K562 (cell line): ENCODE data around the gene C5AR2. TPM values are rescaled to one million over a fixed set of nuclear protein-coding genes. Genes with fewer than 3 reads are reported as not detected.
"Not testable (repeated sequence)": the region's sequence is repeated elsewhere in the genome, so short reads cannot be mapped to it uniquely, and the experiment has no call there.

Source experiments
- ATAC-seq: fragments of 200-7000 bp; cut with Tn5 transposase; 3 replicates; pipeline ENCODE4 v1.9.1; 2020; ENCODE audit warnings: moderate library complexity
- BruUV-seq: library from RNA; stranded (reverse); fragments of 400-500 nt; replicated peaks from 2 replicates; lab custom pipeline; 2021; lab: Mats Ljungman, UMichigan
- CTCF ChIA-PET: fragments of 300-600 bp; formaldehyde crosslinking; extraction: SDS; loops from one replicate; lab custom pipeline; 2021; ENCODE audit warnings: low intra/inter-chr PET ratio; lab: Yijun Ruan, JAX
- POLR2A ChIA-PET: fragments of 300-600, 350-650 bp; sonication (Branson Sonifier 250); formaldehyde crosslinking; extraction: SDS; loops from one replicate; lab custom pipeline; 2021; ENCODE audit warnings: antibody characterized with exemption, inconsistent platforms; lab: Yijun Ruan, JAX
- DNase-seq, 4 experiments: peaks; one replicate each; pipeline versions ENCODE4 v3.0.0 to v3.0.0-alpha.2; 2011 to 2018; ENCODE audit warnings: low spot score in 3 of 4, mixed read lengths in 3 of 4; ENCODE audit errors: extremely low read depth in 1 of 4
- FAIRE-seq: peaks from 2 replicates; lab custom pipeline; 2011; peaks lifted over from hg19 to GRCh38; lab: Jason Lieb, UNC
- H2AFZ ChIP-seq: 2 replicates; pipeline ENCODE4 v1.6.0; 2011; ENCODE audit warnings: low read depth, low read length, control low read depth, inconsistent platforms
- H3K27ac ChIP-seq: fragments of 200-600 bp; 3 replicates; pipeline ENCODE4 v1.8.0; 2011; ENCODE audit warnings: low read depth, mild to moderate bottlenecking, control low read depth, inconsistent platforms, low read length, moderate library complexity, mixed read lengths; ENCODE audit errors: extremely low read depth
- H3K27me3 ChIP-seq, 2 experiments: fragments of 300-600 bp in 1 of 2; 2 replicates in 1 of 2; 3 replicates in 1 of 2; pipeline versions ENCODE4 v1.6.0 to v1.8.0; 2011; ENCODE audit warnings: inconsistent platforms in 2 of 2, low read length in 2 of 2, mild to moderate bottlenecking in 1 of 2, mixed read lengths in 1 of 2, moderate library complexity in 1 of 2; ENCODE audit not compliant: control insufficient read depth in 2 of 2, insufficient read depth in 2 of 2
- H3K36me3 ChIP-seq: fragments of 300-600 bp; 3 replicates; pipeline ENCODE4 v1.8.0; 2011; ENCODE audit warnings: mild to moderate bottlenecking, low read length, inconsistent platforms; ENCODE audit not compliant: control insufficient read depth, insufficient read depth
- H3K4me1 ChIP-seq, 2 experiments: fragments of 200-600 bp in 1 of 2; replicated peaks in 1 of 2; 2 replicates in 1 of 2; 3 replicates in 1 of 2; pipeline versions ENCODE4 v1.5.1 to v1.8.0; 2011; ENCODE audit warnings: inconsistent platforms in 2 of 2, low read length in 2 of 2, mild to moderate bottlenecking in 1 of 2, mixed read lengths in 1 of 2, moderate library complexity in 1 of 2; ENCODE audit not compliant: control insufficient read depth in 2 of 2, insufficient read depth in 2 of 2
- H3K4me2 ChIP-seq: 2 replicates; pipeline ENCODE4 v1.6.1; 2011; ENCODE audit warnings: low read length, control low read depth, inconsistent platforms, mixed read lengths; ENCODE audit not compliant: insufficient read depth
- H3K4me3 ChIP-seq: fragments of 200-600 bp; sonication (generic), shearing (Covaris generic); 2 replicates; pipeline ENCODE4 v1.5.1; 2016; ENCODE audit warnings: control low read depth, inconsistent platforms
- H3K79me2 ChIP-seq: fragments of 200-600 bp; 3 replicates; pipeline ENCODE4 v1.8.0; 2011; ENCODE audit warnings: low read length, inconsistent platforms; ENCODE audit not compliant: control insufficient read depth, insufficient read depth
- H3K9ac ChIP-seq, 2 experiments: 2 replicates each; pipeline versions ENCODE4 v1.6.0 to v1.6.1; 2011; ENCODE audit warnings: low read depth in 2 of 2, low read length in 2 of 2, control low read depth in 1 of 2, inconsistent platforms in 1 of 2, mild to moderate bottlenecking in 1 of 2, mixed read lengths in 1 of 2; ENCODE audit not compliant: insufficient read depth in 1 of 2
- H3K9me1 ChIP-seq: one replicate; pipeline ENCODE4 v1.6.0; 2011; ENCODE audit warnings: inconsistent platforms, mild to moderate bottlenecking, low read length, moderate library complexity; ENCODE audit not compliant: control insufficient read depth, insufficient read depth
- H3K9me3 ChIP-seq: replicated peaks from 2 replicates; pipeline ENCODE4 v1.5.1; 2011; ENCODE audit warnings: low read depth, low read length, inconsistent platforms; ENCODE audit not compliant: control insufficient read depth, insufficient read depth
- H4K20me1 ChIP-seq: replicated peaks from 2 replicates; pipeline ENCODE4 v1.6.1; 2011; ENCODE audit warnings: low read length, inconsistent platforms, mixed read lengths; ENCODE audit not compliant: control insufficient read depth, insufficient read depth
- ATF3 ChIP-seq, 2 experiments: fragments of 450-650 bp in 1 of 2; sonication (generic) in 1 of 2; formaldehyde crosslinking in 1 of 2; IDR thresholded peaks in 1 of 2; conservative IDR thresholded peaks in 1 of 2; 2 replicates each; pipeline versions ENCODE4 v1.6.1 to v1.8.1; 2016 to 2023; ENCODE audit warnings: mild to moderate bottlenecking in 2 of 2, moderate library complexity in 2 of 2, inconsistent platforms in 1 of 2, missing genetic modification reagents in 1 of 2
- CBX1 ChIP-seq: sonication (generic); IDR thresholded peaks from 2 replicates; pipeline ENCODE4 v1.6.1; 2016; ENCODE audit warnings: antibody characterized with exemption, low read depth, mild to moderate bottlenecking
- CEBPG ChIP-seq, 3 experiments: fragments of 200-800 bp in 1 of 3; sonication (Bioruptor generic) in 1 of 3; sonication (generic) in 1 of 3; formaldehyde crosslinking in 1 of 3; IDR thresholded peaks in 2 of 3; conservative IDR thresholded peaks in 1 of 3; 2 replicates each; pipeline versions ENCODE4 v1.6.1 to v1.8.0; 2016 to 2022; ENCODE audit warnings: missing compliant biosample characterization in 2 of 3, missing genetic modification characterization in 2 of 3, mild to moderate bottlenecking in 1 of 3, missing genetic modification reagents in 1 of 3
- HDAC2 ChIP-seq: fragments of 450-650 bp; IDR thresholded peaks from 2 replicates; pipeline ENCODE4 v1.6.1; 2016; ENCODE audit warnings: mild to moderate bottlenecking
- RCOR1 ChIP-seq, 2 experiments: IDR thresholded peaks; 2 replicates each; pipeline ENCODE4 v1.6.1; 2012; ENCODE audit warnings: low read depth in 2 of 2, low read length in 2 of 2, borderline replicate concordance in 1 of 2, improper control_type of control experiment in 1 of 2
- SPI1 ChIP-seq: IDR thresholded peaks from 2 replicates; pipeline ENCODE4 v1.6.1; 2011; ENCODE audit warnings: low read depth, low read length, control low read depth, borderline replicate concordance
- TFAP4 ChIP-seq: sonication (generic); formaldehyde crosslinking; IDR thresholded peaks from 2 replicates; pipeline ENCODE4 v1.8.0; 2022; ENCODE audit warnings: missing genetic modification reagents, mild to moderate bottlenecking, moderate library complexity, borderline replicate concordance
- ZBTB2 ChIP-seq: fragments of 450-650 bp; IDR thresholded peaks from 2 replicates; pipeline ENCODE4 v1.6.1; 2016; ENCODE audit warnings: antibody characterized with exemption
- ZNF740 ChIP-seq, 3 experiments: fragments of 200-800 bp in 1 of 3; sonication (Bioruptor generic) in 1 of 3; sonication (generic) in 1 of 3; formaldehyde crosslinking in 1 of 3; IDR thresholded peaks; 2 replicates each; pipeline versions ENCODE4 v1.6.1 to v1.8.0; 2016 to 2022; ENCODE audit warnings: mild to moderate bottlenecking in 2 of 3, missing compliant biosample characterization in 2 of 3, missing genetic modification characterization in 2 of 3, missing genetic modification reagents in 1 of 3
- WGBS: fragments of 100-300 bp; shearing (Covaris generic); methylation state at CpG from one replicate; pipeline ENCODE4 v1.1.6; 2016; ENCODE audit warnings: low coverage, mixed read lengths; ENCODE audit not compliant: insufficient coverage; ENCODE audit errors: missing lambda C conversion rate; 5-methylcytosine and 5-hydroxymethylcytosine counted together
- in situ Hi-C: fragments of 300-500 bp; cut with MboI; formaldehyde crosslinking; loops from 4 replicates; pipeline ENCODE4 v1.15.0; 2018; ENCODE audit warnings: inconsistent platforms, mixed read lengths
- intact Hi-C: fragments of 100-400 bp; cut with micrococcal nuclease; formaldehyde crosslinking; loops from 2 replicates; pipeline ENCODE4 v1.14.2; 2022
- polyA plus RNA-seq, 8 experiments: library from polyadenylated mRNA; depleted of rRNA in 4 of 8; stranded (reverse) in 5 of 8; unstranded in 3 of 8; fragments of >200 nt; fragmentation: Nextera tagmentation in 2 of 8; fragmentation: Illumina TruSeq in 1 of 8; extraction: Ambion mirVana in 2 of 8; extraction: Trizol in 1 of 8; gene quantifications; 2 replicates each; pipeline versions ENCODE4 v1.2.1 to v1.2.3, GENCODE V29; 2011 to 2014; ENCODE audit warnings: inconsistent platforms in 1 of 8, missing spikeins in 1 of 8
- total RNA-seq, 7 experiments: library from RNA; depleted of rRNA in 6 of 7; stranded (reverse); fragments of >200 nt in 6 of 7; fragmentation: Illumina TruSeq in 2 of 7; extraction: Trizol in 2 of 7; gene quantifications; 2 replicates each; pipeline versions ENCODE4 v1.2.1 to v1.2.3, GENCODE V29; 2011 to 2021; ENCODE audit warnings: low replicate concordance in 1 of 7

The C5AR2 gene
- total and polyA plus RNA-seq, 9 of the 15 experiments (the other 6 are each of a cell fraction or from before 2014, with no cell fraction given): 0.01 to 1.1 (median 0.13) TPM

- H3K9me1 ChIP-seq; H3K9me3 ChIP-seq; H3K27me3 ChIP-seq; H4K20me1 ChIP-seq; H3K79me2 ChIP-seq; intact Hi-C loops; H3K36me3 ChIP-seq; H3K4me3 ChIP-seq; BruUV-seq; CTCF ChIA-PET; FAIRE-seq; in situ Hi-C loops; TF ChIP-seq ZNF740 (CRISPR knock-in tag; IDR thresholded peaks at IDR 0.05); CEBPG (CRISPR knock-in tag; IDR thresholded peaks at IDR 0.05); ATF3 (CRISPR knock-in tag; conservative IDR thresholded peaks at IDR 0.05): not testable (repeated sequence)
- Histone ChIP-seq H3K4me1 (peaks cover 27 to 48% of the 10 kb centered on the region in 2 experiments), H2AFZ (peak overlapping the region; percentile 98), H3K4me2 (peak overlapping the region; percentile 45), H3K27ac (peak overlapping the region; percentile 86), H3K9ac (peak overlapping the region; percentile 68 to 83)
- ATAC-seq (peak; percentile 45), DNase-seq (peak; percentile 38 to 63 (median 44))
- POLR2A ChIA-PET: interaction anchor here (0.7 to 1.1 kb wide), 3 partner anchors 8 to 13 kb away, joined by 3 to 4 read pairs (median 3); no protein-coding TSS in a partner anchor
- 73% methylated on average over 17 of the region's 18 CpGs for WGBS
- TF ChIP-seq ZNF740 (tag; IDR thresholded peaks at IDR 0.05) (peak in 1 of 2 experiments; percentile 37; a peak in 1 of 4 replicates), RCOR1 (IDR thresholded peaks at IDR 0.05; ENCODE audit: borderline replicate concordance in 1 of 2, low read depth in 2 of 2, low read length in 2 of 2) (0 out of 4 replicates have a peak, but pooled peaks of 1 of the 2 experiments have one; percentile 11), SPI1 (peak; percentile 87), CEBPG (tag; conservative IDR thresholded peaks at IDR 0.05 in 1 of 2, IDR thresholded peaks at IDR 0.05 in 1 of 2) (peak; percentile 60 to 69; a peak in 2 of 4 replicates), CBX1 (peak; percentile 40; the same call in 1 of the 2 replicates), HDAC2 (0 out of 2 replicates have a peak, but pooled peaks have one; percentile 35), TFAP4 (peak; percentile 56; the same call in 1 of the 2 replicates), ATF3 (IDR thresholded peaks at IDR 0.05) (peak; percentile 81), ZBTB2 (0 out of 2 replicates have a peak, but pooled peaks have one; percentile 19)
These were observed 5.1 kb downstream of the C5AR2 start for GRCh38 chr19:47336765-47337718.
